Kidney glomerular epithelial cell (primary cell): ENCODE results near the gene KLHL33.
"Not testable (repeated sequence)": the region's sequence is repeated elsewhere in the genome, so short reads cannot be mapped to it uniquely, and the experiment has no call there.

Source experiments
- DNase-seq: peaks from one replicate; lab custom pipeline; 2025; lab: John Stamatoyannopoulos, UW

The KLHL33 gene

DNA sequence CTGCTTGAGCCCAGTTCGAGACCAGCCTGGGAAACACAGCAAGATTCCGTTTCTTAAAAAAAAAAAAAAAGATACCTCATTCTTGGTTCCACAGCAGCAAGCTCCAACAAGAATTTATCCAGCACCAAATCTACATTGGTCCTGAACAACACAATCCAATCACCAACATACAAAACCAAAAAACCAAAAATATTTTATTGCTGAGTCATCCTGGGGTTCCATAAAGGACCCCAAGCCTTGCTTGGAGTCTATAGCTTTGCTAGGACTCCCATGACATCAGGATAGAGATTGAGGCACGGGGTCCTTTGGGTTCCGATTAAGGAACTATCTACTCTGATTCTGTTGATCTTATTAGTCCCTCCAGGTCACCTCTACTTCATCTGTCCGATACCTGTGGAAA lies 10.9 kb upstream of the KLHL33 start:
- no peak for DNase-seq

DNA sequence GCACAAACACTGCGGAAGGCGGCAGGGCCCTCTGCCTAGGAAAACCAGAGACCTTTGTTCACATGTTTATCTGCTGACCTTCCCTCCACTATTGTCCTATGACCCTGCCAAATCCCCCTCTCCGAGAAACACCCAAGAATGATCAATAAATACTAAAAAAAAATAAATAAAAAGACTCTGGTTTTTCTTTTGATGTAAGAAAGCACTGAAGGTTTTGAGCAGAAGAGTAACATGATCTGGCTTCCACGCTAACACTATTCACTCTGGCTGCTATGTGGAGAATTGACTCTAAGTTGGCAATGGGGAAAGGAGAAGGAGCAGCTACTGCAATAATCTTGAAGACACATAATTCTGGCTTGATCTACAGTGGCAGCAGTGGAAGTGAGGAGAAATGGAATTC lies 7.7 kb upstream of the KLHL33 start:
- DNase-seq, result not testable (repeated sequence)

DNA sequence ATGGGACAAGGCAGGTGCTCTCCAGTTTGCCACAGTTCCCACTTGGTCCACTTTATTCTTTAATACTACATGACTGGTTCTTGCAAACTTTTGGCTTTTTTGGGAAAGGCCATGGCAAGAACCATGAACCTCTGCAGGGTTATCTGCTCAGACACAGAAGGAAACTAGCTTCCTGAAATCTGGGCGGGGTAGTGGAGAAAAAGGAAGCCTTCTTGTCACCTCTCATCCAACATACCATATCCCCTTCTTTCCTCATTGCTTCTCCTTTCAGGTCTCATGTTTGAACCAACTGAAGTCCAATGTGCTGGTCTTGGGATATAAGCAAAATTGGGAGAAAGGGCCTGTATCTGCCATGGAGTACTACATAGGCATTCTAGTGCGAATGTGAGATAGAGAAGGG lies 5.5 kb upstream of the KLHL33 start:
- no peak for DNase-seq

DNA sequence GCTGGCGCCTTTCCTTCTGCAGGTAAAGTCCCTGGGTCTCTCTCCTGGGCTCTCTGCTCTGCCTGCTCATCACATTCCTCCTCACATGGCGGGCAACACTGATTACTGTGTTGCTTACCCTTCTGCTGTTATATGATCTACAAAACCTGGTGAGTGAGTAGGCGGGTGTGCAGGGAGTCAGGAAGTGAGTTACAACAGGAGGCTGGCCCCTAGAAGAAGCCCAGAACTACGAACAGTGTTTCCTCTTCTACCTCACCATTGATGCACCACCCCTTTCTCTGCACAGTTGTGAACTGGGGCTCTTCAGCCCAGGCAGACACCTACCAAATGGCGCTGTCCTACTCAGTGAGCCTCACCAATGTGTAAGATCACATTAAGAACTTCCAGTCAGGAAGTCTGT lies 4.9 kb upstream of the KLHL33 start:
- no peak for DNase-seq

DNA sequence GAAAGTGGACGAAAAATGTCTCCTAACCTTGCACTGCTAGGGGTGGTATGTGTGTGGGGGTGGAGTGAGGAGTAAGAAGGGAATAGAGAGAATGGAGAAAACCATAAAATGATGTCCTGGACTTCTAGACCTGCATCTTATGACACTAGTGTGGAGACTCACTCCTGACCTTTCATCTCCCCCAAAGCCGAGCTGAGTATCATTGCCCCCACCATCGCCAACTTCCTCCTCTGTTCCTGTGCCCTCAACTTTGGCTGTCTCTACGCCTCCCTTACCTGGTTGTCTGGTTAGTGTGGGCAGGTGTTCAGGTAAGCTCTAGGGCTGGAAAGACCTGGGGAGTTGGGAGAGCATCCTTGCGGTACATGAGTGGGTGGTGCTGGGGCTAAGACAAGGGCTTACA lies 4.5 kb upstream of the KLHL33 start:
- no peak for DNase-seq

- DNase-seq, result no peak
These were observed 2.7 kb upstream of the KLHL33 start for GRCh38 chr14:20438664-20439063.

- no peak for DNase-seq
These were observed 393 bp upstream of the KLHL33 start for GRCh38 chr14:20436363-20436755.

- DNase-seq, result no peak
These were observed 1.0 kb downstream of the KLHL33 start for GRCh38 chr14:20434701-20435581.

DNA sequence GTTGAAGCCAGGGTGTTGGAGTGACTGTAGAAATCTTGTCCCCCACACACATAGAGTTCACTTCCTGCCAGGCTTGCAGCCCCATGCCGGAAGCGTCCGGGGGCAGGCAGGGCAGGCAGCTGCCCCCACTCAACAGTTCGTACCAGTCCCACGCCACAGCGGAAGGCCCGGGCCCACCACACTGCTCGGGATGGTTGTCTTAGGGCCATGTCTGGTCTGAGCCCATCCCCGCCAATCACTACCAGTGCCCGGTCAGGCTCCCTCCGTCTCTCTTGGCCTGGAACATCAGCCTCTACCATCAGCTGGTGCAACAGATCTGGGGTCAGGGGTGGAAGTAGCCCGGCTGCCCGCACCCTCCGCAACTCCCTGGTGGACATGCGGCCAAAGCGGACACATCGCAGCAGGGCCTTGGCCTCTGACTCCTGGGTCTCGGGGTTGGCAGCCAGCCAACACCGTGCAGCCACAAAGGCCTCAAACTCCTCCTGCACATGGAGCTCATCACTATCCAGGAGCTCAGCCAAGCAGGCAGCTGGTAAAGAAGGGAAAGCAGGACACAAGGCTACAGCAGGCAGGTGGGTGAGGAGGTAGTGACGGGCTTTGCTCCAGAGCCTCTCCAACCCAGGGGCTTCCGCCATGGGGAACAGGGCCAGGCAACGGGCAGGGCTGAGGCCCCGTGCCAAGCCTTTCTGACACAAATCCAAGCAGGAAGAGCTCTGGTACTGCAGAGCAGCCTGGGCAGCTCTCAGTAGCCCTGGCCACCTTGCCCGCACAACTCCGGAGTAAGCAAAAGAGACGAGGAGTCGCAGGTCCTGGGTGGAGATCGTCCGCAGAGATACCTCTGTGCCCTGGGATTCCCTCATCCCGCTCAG lies 5.9 kb downstream of the KLHL33 start:
- DNase-seq, result no peak

DNA sequence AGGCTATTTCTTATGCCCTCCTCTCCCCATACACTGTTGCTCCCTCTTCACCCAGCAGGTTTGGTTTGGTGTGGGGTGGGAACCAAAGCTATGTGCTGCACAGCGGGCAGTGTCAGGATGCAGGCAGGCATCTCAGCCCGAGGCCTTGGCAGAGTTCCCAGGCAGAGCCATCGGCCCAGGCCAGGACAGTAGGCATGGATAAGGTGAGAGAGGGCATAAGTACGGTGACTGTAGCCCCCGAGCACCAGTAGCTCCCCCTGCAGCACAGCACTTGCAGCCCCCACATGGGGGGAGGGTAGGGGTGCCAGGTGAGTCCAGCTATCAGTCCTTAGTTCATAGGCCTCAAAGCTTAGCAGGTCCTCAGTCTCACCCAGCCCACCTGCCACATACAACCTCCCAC lies 7.2 kb downstream of the KLHL33 start:
- no peak for DNase-seq

GRCh38 chr14:20428010-20428365 lies 8.0 kb downstream of the KLHL33 start:
- no peak for DNase-seq

DNA sequence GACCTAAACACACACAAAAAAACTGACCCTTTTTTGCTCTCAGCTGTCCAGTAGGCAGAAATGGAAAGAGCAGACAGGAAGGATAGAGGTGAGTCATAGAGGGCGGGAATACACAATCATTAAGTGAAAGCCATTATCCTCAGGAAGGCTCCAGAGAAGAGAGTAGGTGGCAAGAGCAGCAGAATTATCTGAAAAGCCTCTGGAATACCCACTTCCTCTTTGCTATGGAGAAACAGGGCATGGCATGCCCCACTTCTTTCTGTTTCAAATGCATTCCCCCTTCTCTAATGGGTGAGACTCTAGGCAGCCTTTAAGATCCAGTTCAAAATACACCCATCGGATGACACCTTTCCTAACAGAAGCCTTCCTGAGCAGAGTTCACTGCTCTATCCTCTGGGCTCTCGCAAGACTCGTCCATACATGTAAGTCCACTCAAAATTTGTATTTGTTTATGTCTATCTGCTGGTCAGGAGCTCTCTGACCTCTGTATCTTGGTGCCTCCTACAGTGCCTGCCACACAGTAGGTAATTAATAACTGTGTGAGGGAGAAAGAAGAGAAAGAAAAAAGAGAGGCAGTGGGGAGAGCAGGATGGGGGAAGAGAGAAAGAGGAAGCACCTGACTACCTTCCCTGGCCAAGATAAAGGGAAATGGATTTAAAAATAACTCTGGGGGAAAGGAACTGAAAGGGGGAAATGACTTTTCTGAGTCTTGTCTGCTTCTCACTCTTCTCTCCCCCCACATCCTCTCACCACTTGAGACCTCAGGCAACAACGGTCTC lies 8.5 kb downstream of the KLHL33 start:
- DNase-seq, result peak; percentile 66

DNA sequence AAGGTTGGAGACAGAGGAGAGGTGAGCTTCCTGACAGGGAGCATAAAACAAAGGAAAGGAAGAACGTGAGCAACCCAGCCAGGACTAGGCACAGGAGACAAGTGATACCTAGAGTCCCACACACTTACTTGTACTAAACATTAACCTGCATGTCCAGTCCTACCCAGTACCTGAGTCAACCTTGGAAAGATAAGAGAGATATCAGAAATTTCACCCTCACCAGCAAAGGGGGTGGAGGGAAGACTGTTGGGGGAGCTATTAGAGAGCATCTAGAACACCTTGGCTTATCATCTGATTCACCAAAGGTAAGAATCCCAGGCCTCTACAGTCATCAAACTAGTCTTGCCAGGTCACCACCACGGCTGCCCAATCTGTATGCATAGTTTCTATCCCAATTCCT lies 11.1 kb downstream of the KLHL33 start:
- DNase-seq, result no peak

DNA sequence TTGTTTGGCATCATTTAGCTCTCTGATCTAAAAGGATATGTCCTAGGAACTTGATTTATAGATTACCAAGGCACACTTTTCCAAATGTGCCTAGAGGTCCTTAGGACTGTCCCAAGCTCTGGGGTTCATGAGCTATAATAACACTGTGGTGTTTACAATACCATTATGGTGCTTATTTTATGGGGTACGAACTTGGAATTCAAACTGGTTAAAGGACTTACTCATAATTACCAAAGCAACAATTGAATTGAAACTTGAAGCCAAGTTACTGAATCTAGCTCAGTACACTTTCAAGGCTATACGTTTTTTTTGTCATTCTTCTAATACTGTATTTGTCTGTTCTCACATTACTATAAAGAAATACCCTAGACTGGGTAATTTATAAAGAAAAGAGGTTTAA lies 13.1 kb downstream of the KLHL33 start:
- no peak for DNase-seq

DNA sequence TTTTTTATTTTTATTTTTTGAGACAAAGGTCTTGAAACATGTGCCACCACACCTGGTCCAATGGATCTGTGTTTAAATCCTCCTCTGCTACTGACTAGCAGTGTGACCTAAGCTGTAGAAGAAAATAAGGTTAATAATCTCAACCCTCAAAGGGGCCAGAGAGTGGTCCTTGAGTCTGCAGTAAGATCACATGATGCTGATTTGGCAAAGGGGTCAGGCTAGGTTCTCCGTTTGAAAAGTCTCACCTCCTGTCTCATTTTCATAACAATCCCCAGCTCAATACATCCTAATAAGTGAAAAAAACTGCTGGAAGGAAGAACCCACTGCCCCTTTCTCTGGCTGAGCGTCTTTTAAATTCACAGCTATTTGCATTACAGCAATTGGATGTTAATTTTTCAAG lies 14.7 kb downstream of the KLHL33 start:
- DNase-seq, result no peak

- DNase-seq, result no peak
These were observed 16.5 kb downstream of the KLHL33 start for GRCh38 chr14:20419419-20419818.

DNA sequence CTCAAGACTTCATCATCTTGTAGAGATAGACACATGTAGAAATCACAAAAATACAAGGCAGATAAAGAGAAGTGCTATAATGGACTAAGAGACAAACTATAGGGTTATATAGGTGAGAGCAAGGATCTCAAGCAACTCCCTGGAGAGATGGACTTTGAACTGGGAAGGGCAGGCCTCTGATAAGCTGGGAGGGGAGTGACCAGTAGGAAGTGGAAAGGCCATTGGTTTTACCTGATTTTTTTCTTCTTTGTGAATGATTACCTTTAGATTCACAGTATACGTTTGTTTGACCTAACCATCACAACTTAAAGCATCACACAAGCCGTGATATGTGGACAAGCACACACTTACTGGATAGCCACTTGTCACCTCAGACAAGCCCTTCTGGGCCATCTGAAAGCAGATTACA lies 17.5 kb downstream of the KLHL33 start:
- DNase-seq, result no peak

- no peak for DNase-seq
These were observed 18.4 kb downstream of the KLHL33 start for GRCh38 chr14:20417250-20418186.

GRCh38 chr14:20416223-20416622 lies 19.7 kb downstream of the KLHL33 start:
- no peak for DNase-seq

DNA sequence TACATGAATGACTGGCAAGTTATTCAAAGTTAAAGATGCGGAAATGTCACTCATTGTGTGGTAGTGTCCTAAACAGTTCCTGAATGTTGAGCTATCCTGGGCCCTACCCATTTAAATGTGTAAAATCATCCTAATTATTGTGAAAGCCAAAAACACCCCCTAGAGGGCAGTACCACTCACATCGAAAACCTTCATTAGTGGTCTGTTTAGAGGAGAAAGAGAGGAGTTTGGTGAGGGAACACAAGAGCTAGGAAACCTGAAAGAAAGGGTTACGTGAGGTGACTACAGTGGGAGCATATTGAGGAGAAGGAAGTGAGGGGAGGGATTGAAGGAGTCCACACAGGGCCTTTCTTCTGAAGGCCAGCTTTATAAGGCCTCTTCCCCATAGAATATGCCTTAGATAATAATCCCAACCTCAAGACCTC lies 20.2 kb downstream of the KLHL33 start:
- DNase-seq, result peak; percentile 32

GRCh38 chr14:20413744-20414082 lies 22.3 kb downstream of the KLHL33 start:
- peak; percentile 17 for DNase-seq
